Gastrocnemius medialis (tissue), 4 donors: ENCODE data around the gene FAM13A.

Experiments used
- POLR2A ChIP-seq, 2 donors: fragments of 450-650 bp; IDR thresholded peaks; one replicate each; pipeline ENCODE4 v1.6.1; 2017; ENCODE audit warnings: antibody characterized with exemption in 2 of 2, mild to moderate bottlenecking in 2 of 2, moderate library complexity in 2 of 2
- TF ChIP-seq, protein P1 (sequence below), 5 experiments: fragments of 450-650 bp in 3 of 5; fragments of 200-600 bp in 2 of 5; sonication (generic) in 2 of 5; IDR thresholded peaks in 4 of 5; conservative IDR thresholded peaks in 1 of 5; 1 replicate in 4 of 5; 2 replicates in 1 of 5; pipeline ENCODE4 v1.5.1; 2016 to 2019; ENCODE audit warnings: antibody characterized with exemption in 5 of 5, mild to moderate bottlenecking in 3 of 5, moderate library complexity in 3 of 5

DNA sequence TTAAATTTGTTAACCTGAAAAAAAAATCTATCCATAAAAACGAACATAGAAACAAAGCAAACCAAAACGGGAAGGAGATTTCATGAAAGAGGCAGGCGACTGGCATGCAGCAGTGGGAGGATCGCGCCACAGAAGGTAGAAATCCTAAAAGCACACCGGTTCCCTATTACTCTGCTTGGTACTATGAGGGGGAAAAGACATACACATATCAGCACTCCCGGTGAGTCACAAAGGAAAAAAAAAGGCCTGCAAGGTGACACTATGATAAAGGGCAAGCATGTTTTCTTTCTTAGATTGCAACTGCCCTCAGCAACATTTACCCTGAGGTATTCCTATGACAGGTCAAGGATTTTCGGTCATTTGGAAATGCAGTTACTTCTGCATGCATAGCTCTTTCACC lies 298.7 kb downstream of the FAM13A start:
- TF ChIP-seq POLR2A (IDR thresholded peaks at IDR 0.05): no peak
- TF ChIP-seq, protein P1, sequence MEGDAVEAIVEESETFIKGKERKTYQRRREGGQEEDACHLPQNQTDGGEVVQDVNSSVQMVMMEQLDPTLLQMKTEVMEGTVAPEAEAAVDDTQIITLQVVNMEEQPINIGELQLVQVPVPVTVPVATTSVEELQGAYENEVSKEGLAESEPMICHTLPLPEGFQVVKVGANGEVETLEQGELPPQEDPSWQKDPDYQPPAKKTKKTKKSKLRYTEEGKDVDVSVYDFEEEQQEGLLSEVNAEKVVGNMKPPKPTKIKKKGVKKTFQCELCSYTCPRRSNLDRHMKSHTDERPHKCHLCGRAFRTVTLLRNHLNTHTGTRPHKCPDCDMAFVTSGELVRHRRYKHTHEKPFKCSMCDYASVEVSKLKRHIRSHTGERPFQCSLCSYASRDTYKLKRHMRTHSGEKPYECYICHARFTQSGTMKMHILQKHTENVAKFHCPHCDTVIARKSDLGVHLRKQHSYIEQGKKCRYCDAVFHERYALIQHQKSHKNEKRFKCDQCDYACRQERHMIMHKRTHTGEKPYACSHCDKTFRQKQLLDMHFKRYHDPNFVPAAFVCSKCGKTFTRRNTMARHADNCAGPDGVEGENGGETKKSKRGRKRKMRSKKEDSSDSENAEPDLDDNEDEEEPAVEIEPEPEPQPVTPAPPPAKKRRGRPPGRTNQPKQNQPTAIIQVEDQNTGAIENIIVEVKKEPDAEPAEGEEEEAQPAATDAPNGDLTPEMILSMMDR (IDR thresholded peaks at IDR 0.05 in 4 of 5, conservative IDR thresholded peaks at IDR 0.05 in 1 of 5): no peak
